BE2C (cell line): ENCODE results near the gene NT5C.

Source experiments
- DNase-seq: peaks from one replicate; pipeline ENCODE4 v3.0.0-alpha.2; 2020
- H3K27me3 ChIP-seq: fragments of 250-450 bp; sonication (Bioruptor Pico); 2 replicates; pipeline ENCODE4 v1.5.1; 2020; ENCODE audit warnings: mild to moderate bottlenecking
- H3K36me3 ChIP-seq: fragments of 250-450 bp; sonication (Bioruptor Pico); 2 replicates; pipeline ENCODE4 v1.5.1; 2020; ENCODE audit warnings: mild to moderate bottlenecking
- H3K4me1 ChIP-seq: fragments of 250-450 bp; sonication (Bioruptor Pico); 2 replicates; pipeline ENCODE4 v1.5.1; 2020
- H3K4me3 ChIP-seq: 2 replicates; pipeline ENCODE4 v1.5.1; 2011; ENCODE audit warnings: low read depth, low read length
- H3K9me3 ChIP-seq: fragments of 250-450 bp; sonication (Bioruptor Pico); 2 replicates; pipeline ENCODE4 v1.5.1; 2020
- CTCF ChIP-seq: IDR thresholded peaks from 2 replicates; pipeline ENCODE4 v1.5.1; 2012; ENCODE audit warnings: mild to moderate bottlenecking, low read depth, low read length

Gene NT5C

GRCh38 chr17:75124819-75125162, 6.8 kb downstream of the NT5C start:
- H3K36me3 ChIP-seq: peaks cover 9% of the 10 kb centered on the region
- no peak for DNase-seq
- H3K4me3 ChIP-seq: peak overlapping the region; percentile 19
- H3K27me3 ChIP-seq: no peaks in the 10 kb centered on the region
- H3K4me1 ChIP-seq: peaks cover 14% of the 10 kb centered on the region
- H3K9me3 ChIP-seq: no peaks in the 10 kb centered on the region
- TF ChIP-seq CTCF: no peak

GRCh38 chr17:75124041-75124818, 7.3 kb downstream of the NT5C start:
- Histone ChIP-seq H3K4me1 (peaks cover 14% of the 10 kb centered on the region), H3K27me3 (no peaks in the 10 kb centered on the region), H3K36me3 (peaks cover 4% of the 10 kb centered on the region), H3K9me3 (no peaks in the 10 kb centered on the region), H3K4me3 (peak overlapping the region; percentile 19)
- TF ChIP-seq CTCF: no peak
- peak; percentile 89 for DNase-seq

- no peaks in the 10 kb centered on the region for H3K27me3 ChIP-seq
- H3K9me3 ChIP-seq: no peaks in the 10 kb centered on the region
- TF ChIP-seq CTCF: no peak
- no peaks in the 10 kb centered on the region for H3K36me3 ChIP-seq
- DNase-seq: no peak
- no peaks in the 10 kb centered on the region for H3K4me1 ChIP-seq
- no peak overlapping the region for H3K4me3 ChIP-seq
These were observed 13.2 kb downstream of the NT5C start for GRCh38 chr17:75118307-75118706.

- H3K4me3 ChIP-seq: no peak overlapping the region
- no peaks in the 10 kb centered on the region for H3K27me3 ChIP-seq
- H3K4me1 ChIP-seq: no peaks in the 10 kb centered on the region
- H3K36me3 ChIP-seq: no peaks in the 10 kb centered on the region
- DNase-seq: no peak
- no peak for TF ChIP-seq CTCF
- no peaks in the 10 kb centered on the region for H3K9me3 ChIP-seq
These were observed 14.8 kb downstream of the NT5C start for GRCh38 chr17:75116737-75117136.

GRCh38 chr17:75115555-75115954, 16.0 kb downstream of the NT5C start:
- no peaks in the 10 kb centered on the region for H3K9me3 ChIP-seq
- no peak for DNase-seq
- no peak for TF ChIP-seq CTCF
- H3K27me3 ChIP-seq: no peaks in the 10 kb centered on the region
- H3K36me3 ChIP-seq: no peaks in the 10 kb centered on the region
- no peaks in the 10 kb centered on the region for H3K4me1 ChIP-seq
- no peak overlapping the region for H3K4me3 ChIP-seq

- Histone ChIP-seq H3K4me1 (no peaks in the 10 kb centered on the region), H3K36me3 (no peaks in the 10 kb centered on the region), H3K27me3 (no peaks in the 10 kb centered on the region), H3K4me3 (peak overlapping the region; percentile 70), H3K9me3 (no peaks in the 10 kb centered on the region)
- DNase-seq: no peak
- TF ChIP-seq CTCF: no peak
These were observed 16.8 kb downstream of the NT5C start for GRCh38 chr17:75114552-75115314.
